ENCODE data around the gene MAP7D1. TPM values are rescaled to one million over a fixed set of nuclear protein-coding genes. Genes with fewer than 3 reads are reported as not detected.

The MAP7D1 gene
- total RNA-seq, 3 donors from 2014 or later = 162 to 182 (median 164) TPM

GRCh38 chr1:36135330-36135667, 20.7 kb upstream of the MAP7D1 start:
- Mint-ChIP-seq H3K4me3 (no peak overlapping the region), H3K27me3 (ENCODE audit: low read depth) (no peaks in the 10 kb centered on the region), H3K36me3 (ENCODE audit: insufficient read depth) (peaks cover 15% of the 10 kb centered on the region), H3K4me1 (ENCODE audit: low read depth) (peaks cover 7% of the 10 kb centered on the region), H3K9me3 (no peaks in the 10 kb centered on the region)
- DNase-seq (no peak), ATAC-seq (no peak)

GRCh38 chr1:36135796-36136195, 20.2 kb upstream of the MAP7D1 start:
- Mint-ChIP-seq H3K4me3 (no peak overlapping the region), H3K4me1 (ENCODE audit: low read depth) (peaks cover 11% of the 10 kb centered on the region), H3K27me3 (ENCODE audit: low read depth) (no peaks in the 10 kb centered on the region), H3K36me3 (ENCODE audit: insufficient read depth) (peaks cover 15% of the 10 kb centered on the region), H3K9me3 (no peaks in the 10 kb centered on the region)
- ATAC-seq (no peak), DNase-seq (no peak)

- Mint-ChIP-seq H3K27me3 (ENCODE audit: low read depth) (no peaks in the 10 kb centered on the region), H3K36me3 (ENCODE audit: insufficient read depth) (peaks cover 15% of the 10 kb centered on the region), H3K9me3 (no peaks in the 10 kb centered on the region), H3K4me1 (ENCODE audit: low read depth) (peaks cover 17% of the 10 kb centered on the region), H3K4me3 (no peak overlapping the region)
- DNase-seq (no peak), ATAC-seq (no peak)
Observed at GRCh38 chr1:36136535-36136934, 19.4 kb upstream of the MAP7D1 start.

DNA sequence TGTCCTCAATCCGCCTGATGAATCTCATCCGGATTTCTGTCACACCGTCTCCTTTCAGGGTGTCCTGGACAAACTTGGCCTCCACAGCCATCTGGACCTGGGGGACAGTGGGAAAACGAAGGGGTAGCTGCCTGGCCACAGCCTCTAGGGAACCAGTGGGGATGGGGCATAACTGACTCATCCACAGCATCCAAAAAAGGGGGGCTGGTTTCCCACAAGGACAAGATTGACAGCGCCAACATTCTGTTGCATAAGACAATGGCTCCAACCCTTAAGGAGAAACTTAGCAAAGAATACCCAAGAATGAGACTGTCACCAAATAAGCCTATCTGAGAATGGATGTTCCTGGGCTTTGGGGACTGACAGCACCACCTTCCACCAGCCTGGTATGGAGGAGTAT, 18.7 kb upstream of the MAP7D1 start:
- no peak overlapping the region for H3K4me3 Mint-ChIP-seq
- no peaks in the 10 kb centered on the region for H3K9me3 Mint-ChIP-seq
- H3K4me1 Mint-ChIP-seq (ENCODE audit: low read depth) = peaks cover 20% of the 10 kb centered on the region
- DNase-seq (no peak), ATAC-seq (no peak)
- no peaks in the 10 kb centered on the region for H3K27me3 Mint-ChIP-seq (ENCODE audit: low read depth)
- peaks cover 15% of the 10 kb centered on the region for H3K36me3 Mint-ChIP-seq (ENCODE audit: insufficient read depth)

DNA sequence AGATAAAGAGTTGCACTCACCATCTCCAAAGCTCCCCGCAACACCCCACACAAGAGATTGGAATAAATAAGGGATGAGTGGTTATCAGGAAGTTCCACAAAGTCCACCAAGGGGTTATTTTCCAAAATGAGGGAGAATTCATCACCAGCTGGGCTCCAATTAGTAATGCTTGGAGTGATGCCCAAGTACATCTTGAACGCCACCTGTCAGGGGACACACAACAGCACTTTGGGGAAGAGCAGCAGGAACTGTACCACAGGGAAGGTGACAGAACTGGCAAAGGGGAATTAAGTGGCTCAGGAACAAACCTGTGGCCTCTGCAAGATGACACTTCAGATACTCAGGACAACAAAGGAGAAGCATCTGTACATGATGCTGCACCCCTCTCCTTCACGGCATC, 18.2 kb upstream of the MAP7D1 start:
- DNase-seq (no peak), ATAC-seq (no peak)
- H3K9me3 Mint-ChIP-seq = no peaks in the 10 kb centered on the region
- H3K27me3 Mint-ChIP-seq (ENCODE audit: low read depth) = no peaks in the 10 kb centered on the region
- H3K4me3 Mint-ChIP-seq = no peak overlapping the region
- peaks cover 24% of the 10 kb centered on the region for H3K4me1 Mint-ChIP-seq (ENCODE audit: low read depth)
- H3K36me3 Mint-ChIP-seq (ENCODE audit: insufficient read depth) = peaks cover 15% of the 10 kb centered on the region

GRCh38 chr1:36139521-36139920, 16.4 kb upstream of the MAP7D1 start:
- Mint-ChIP-seq H3K27me3 (ENCODE audit: low read depth) (no peaks in the 10 kb centered on the region), H3K4me3 (no peak overlapping the region), H3K36me3 (ENCODE audit: insufficient read depth) (peaks cover 15% of the 10 kb centered on the region), H3K9me3 (no peaks in the 10 kb centered on the region), H3K4me1 (ENCODE audit: low read depth) (peaks cover 34% of the 10 kb centered on the region)
- ATAC-seq (no peak), DNase-seq (no peak)

DNA sequence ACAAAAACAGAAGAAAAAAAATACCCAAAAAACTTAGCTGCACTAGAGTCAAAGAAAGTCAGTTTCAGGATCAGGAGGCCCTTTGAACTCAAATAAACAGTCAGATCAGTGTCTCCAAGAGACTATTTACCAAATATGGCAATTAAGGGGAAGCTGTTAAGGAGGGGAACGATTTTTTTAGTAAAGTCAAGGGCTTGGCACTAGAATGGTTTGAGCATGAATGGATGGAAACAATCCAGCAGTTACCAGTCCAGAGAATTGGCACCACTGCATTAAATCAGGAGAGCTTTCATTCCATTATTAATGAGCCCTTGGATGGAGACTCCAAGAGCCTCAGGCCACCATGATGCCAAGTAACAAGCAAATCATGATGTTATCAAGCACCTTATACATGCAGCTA, 13.8 kb upstream of the MAP7D1 start:
- DNase-seq = no peak
- no peak overlapping the region for H3K4me3 Mint-ChIP-seq
- no peaks in the 10 kb centered on the region for H3K27me3 Mint-ChIP-seq (ENCODE audit: low read depth)

GRCh38 chr1:36143424-36143823, 12.5 kb upstream of the MAP7D1 start:
- H3K9me3 Mint-ChIP-seq = no peaks in the 10 kb centered on the region
- H3K27me3 Mint-ChIP-seq (ENCODE audit: low read depth) = no peaks in the 10 kb centered on the region
- DNase-seq (no peak), ATAC-seq (no peak)
- H3K4me1 Mint-ChIP-seq (ENCODE audit: low read depth) = peaks cover 52% of the 10 kb centered on the region
- peaks cover 7% of the 10 kb centered on the region for H3K36me3 Mint-ChIP-seq (ENCODE audit: insufficient read depth)
- H3K4me3 Mint-ChIP-seq = no peak overlapping the region

More for the DNA sequence above, 13.8 kb upstream of the MAP7D1 start:
- H3K4me1 Mint-ChIP-seq (ENCODE audit: low read depth) = peaks cover 42% of the 10 kb centered on the region
- no peaks in the 10 kb centered on the region for H3K9me3 Mint-ChIP-seq
- no peak for ATAC-seq
- H3K36me3 Mint-ChIP-seq (ENCODE audit: insufficient read depth) = peaks cover 15% of the 10 kb centered on the region

DNA sequence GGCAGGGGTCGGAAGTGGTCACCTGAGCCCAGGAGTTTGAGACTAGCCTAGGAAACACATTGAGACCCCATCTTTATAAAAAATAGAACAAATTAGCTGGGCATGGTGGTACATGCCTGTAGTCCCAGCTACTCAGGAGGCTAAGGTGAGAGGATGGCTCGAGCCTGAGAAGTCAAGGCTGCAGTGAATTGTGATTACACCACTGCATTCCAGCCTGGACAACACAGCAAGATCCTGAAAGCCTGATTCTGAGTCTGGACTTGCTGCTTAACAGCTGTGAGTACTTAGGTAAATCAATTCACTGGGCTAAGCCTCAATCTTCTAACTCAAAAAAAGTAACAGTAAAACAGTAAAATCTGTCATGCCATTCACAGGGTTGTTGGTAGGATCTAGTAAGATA, 11.5 kb upstream of the MAP7D1 start:
- Mint-ChIP-seq H3K4me3 (no peak overlapping the region), H3K4me1 (ENCODE audit: low read depth) (peaks cover 54% of the 10 kb centered on the region), H3K9me3 (no peaks in the 10 kb centered on the region), H3K36me3 (ENCODE audit: insufficient read depth) (peaks cover 7% of the 10 kb centered on the region), H3K27me3 (ENCODE audit: low read depth) (no peaks in the 10 kb centered on the region)
- DNase-seq = no peak
- no peak for ATAC-seq

- Mint-ChIP-seq H3K4me1 (ENCODE audit: low read depth) (peaks cover 63% of the 10 kb centered on the region), H3K36me3 (ENCODE audit: insufficient read depth) (no peaks in the 10 kb centered on the region), H3K9me3 (no peaks in the 10 kb centered on the region), H3K4me3 (peak overlapping the region; percentile 99), H3K27me3 (ENCODE audit: low read depth) (no peaks in the 10 kb centered on the region)
- no peak for ATAC-seq
- DNase-seq = no peak
Observed at GRCh38 chr1:36148821-36149236, 7.1 kb upstream of the MAP7D1 start.

DNA sequence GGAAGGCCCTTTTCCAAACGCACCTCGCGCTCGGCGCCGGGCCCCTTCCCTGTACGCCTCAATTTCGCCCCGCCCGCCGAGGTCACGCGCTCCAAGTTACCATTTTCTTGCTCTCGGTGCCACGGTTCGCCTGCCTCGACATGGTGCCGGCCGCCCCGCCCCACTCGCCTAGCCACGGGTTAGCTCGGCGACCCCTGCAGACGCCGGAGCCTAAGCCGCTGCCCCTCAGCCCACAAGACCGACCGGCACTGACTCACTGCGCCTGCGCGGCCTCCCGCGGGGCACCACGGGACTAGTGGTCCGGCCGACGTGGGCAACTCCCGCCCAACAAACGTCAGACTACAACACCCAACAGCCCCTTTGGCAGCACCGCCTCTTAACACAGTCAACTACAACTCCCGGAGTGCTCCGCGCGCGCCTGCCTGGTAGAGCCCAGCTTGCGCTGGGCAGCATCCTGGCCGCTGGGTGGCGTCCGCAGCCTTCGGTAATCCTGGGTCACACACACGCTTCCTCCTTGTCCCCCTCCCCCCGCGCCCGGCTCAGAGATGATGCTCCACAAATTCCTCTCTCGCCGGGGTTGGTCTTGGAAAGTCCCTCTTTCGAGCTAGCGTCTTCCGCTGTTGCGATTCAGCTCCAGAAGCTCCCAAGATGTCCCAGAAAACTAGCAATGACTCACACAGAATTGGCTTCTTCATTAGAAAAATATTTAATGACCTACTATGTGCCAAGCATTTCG, 6.6 kb upstream of the MAP7D1 start, which contains the start of gene TRAPPC3:
TSS of gene TRAPPC3 (minus strand) at position 250 of the 736 bp plus-strand sequence. CDS start at position 142, 108 bp downstream.
- no peaks in the 10 kb centered on the region for H3K27me3 Mint-ChIP-seq (ENCODE audit: low read depth)
- H3K4me1 Mint-ChIP-seq (ENCODE audit: low read depth) = peaks cover 66% of the 10 kb centered on the region
- no peaks in the 10 kb centered on the region for H3K36me3 Mint-ChIP-seq (ENCODE audit: insufficient read depth)
- no peaks in the 10 kb centered on the region for H3K9me3 Mint-ChIP-seq
- peak; percentile 99 for DNase-seq
- peak within 1 kb of the TSS; percentile 99 for H3K4me3 Mint-ChIP-seq
- peak; percentile 95 to 96 for ATAC-seq

DNA sequence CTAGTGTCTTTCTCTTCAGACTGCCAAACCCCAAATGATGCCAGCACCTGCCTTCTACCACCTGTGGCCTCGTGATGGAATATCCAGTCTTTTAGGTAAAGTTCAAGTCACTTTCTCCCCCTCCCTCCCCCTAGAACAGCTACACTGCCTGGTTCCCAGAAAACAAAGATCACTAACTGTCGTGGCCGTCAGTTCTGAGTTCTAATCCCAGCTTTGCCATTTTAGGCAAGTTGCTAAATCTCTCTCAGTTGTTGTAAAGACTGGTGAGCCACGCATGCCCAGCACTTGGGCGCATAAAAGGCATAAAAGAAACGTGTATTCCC, 6.0 kb upstream of the MAP7D1 start:
- peak in 1 of 2 donors; percentile 0 for ATAC-seq
- no peaks in the 10 kb centered on the region for H3K9me3 Mint-ChIP-seq
- H3K4me1 Mint-ChIP-seq (ENCODE audit: low read depth) = peaks cover 67% of the 10 kb centered on the region
- DNase-seq = no peak
- H3K4me3 Mint-ChIP-seq = peak overlapping the region; percentile 99
- H3K27me3 Mint-ChIP-seq (ENCODE audit: low read depth) = no peaks in the 10 kb centered on the region
- no peaks in the 10 kb centered on the region for H3K36me3 Mint-ChIP-seq (ENCODE audit: insufficient read depth)

DNA sequence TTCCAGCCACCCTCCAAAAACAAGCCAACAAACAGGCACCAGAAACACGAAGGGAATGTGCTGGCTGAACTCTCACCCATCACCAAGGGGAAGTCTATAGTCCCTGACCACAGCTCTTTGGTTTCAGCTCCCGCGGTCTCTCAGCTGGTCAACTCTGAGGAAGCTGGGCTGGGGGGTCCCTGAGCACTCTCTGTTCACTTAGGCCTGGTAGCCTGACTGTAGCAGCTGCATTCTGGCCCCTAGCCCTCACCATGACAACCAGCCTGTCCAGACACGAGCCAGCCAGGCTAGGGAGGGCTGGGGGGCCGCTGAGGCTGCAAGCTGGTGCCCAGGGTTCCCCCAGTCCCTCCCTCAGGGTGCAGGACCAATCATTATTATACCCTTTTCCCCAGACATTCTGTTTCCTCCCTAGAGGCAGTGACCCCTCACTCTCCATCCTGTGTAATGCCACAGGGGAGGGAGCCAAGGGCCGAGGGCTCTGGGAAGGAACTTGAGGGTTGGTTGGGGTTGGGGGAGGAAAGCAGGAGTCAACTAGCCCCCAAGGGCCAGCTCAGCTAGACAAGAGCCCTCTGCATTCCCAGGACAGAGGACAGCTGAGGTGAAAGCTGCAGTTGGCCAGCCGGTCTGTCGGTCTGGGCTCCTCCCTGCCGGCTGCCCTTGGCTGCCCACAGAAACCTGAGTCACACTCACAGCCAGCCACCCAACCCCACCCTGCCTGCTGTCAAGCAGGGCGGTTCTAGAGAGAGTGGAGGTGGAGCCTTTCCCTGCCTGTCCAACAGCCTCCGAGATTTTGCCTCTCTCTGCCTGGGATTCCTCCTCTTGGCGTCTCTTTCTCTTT, 5.4 kb upstream of the MAP7D1 start:
- peak overlapping the region; percentile 99 for H3K4me3 Mint-ChIP-seq
- H3K36me3 Mint-ChIP-seq (ENCODE audit: insufficient read depth) = no peaks in the 10 kb centered on the region
- DNase-seq (peak; percentile 57), ATAC-seq (peak; percentile 31 to 37)
- H3K9me3 Mint-ChIP-seq = no peaks in the 10 kb centered on the region
- H3K4me1 Mint-ChIP-seq (ENCODE audit: low read depth) = peaks cover 66% of the 10 kb centered on the region
- H3K27me3 Mint-ChIP-seq (ENCODE audit: low read depth) = no peaks in the 10 kb centered on the region

- DNase-seq = no peak
- peak overlapping the region; percentile 52 for H3K4me3 Mint-ChIP-seq
- H3K9me3 Mint-ChIP-seq = no peaks in the 10 kb centered on the region
- no peaks in the 10 kb centered on the region for H3K36me3 Mint-ChIP-seq (ENCODE audit: insufficient read depth)
- no peak for ATAC-seq
- peaks cover 66% of the 10 kb centered on the region for H3K4me1 Mint-ChIP-seq (ENCODE audit: low read depth)
- no peaks in the 10 kb centered on the region for H3K27me3 Mint-ChIP-seq (ENCODE audit: low read depth)
Observed at GRCh38 chr1:36151134-36151844, 4.7 kb upstream of the MAP7D1 start.
